HepG2 (cell line): ENCODE measurements around the gene TPPP3. TPM values are rescaled to one million over a fixed set of nuclear protein-coding genes. Genes with fewer than 3 reads are reported as not detected.

ENCODE experiments used
- ATAC-seq: fragments of 200-7000 bp; cut with Tn5 transposase; 3 replicates; pipeline ENCODE4 v1.9.1; 2020; ENCODE audit warnings: mild to moderate bottlenecking, moderate library complexity
- BruUV-seq: library from RNA; stranded (reverse); fragments of 400-500 nt; replicated peaks from 2 replicates; lab custom pipeline; 2021; lab: Mats Ljungman, UMichigan
- CTCF ChIA-PET: fragments of 300-600 bp; formaldehyde crosslinking; extraction: SDS; loops from one replicate; lab custom pipeline; 2021; ENCODE audit warnings: low total read pairs, inconsistent platforms, low intra/inter-chr PET ratio; lab: Yijun Ruan, JAX
- POLR2A ChIA-PET: fragments of 350-600 bp; sonication (Branson Sonifier 250); formaldehyde crosslinking; loops from one replicate; lab custom pipeline; 2020; ENCODE audit warnings: antibody characterized with exemption, inconsistent platforms; lab: Yijun Ruan, JAX
- DNase-seq: peaks from one replicate; pipeline ENCODE4 v3.0.0-alpha.2; 2015; ENCODE audit warnings: low spot score
- FAIRE-seq: peaks from 3 replicates; lab custom pipeline; 2011; peaks lifted over from hg19 to GRCh38; lab: Jason Lieb, UNC
- H2AFZ ChIP-seq: one replicate; pipeline ENCODE4 v1.6.1; 2011; ENCODE audit warnings: low read length, inconsistent platforms
- H3K27ac ChIP-seq: fragments of 300-600 bp; 3 replicates; pipeline ENCODE4 v1.8.0; 2011; ENCODE audit warnings: mixed run types, mild to moderate bottlenecking, mixed read lengths, low read length, inconsistent platforms; ENCODE audit not compliant: insufficient read depth; ENCODE audit errors: extremely low read length
- H3K27me3 ChIP-seq, 2 experiments: fragments of 200-600 bp in 1 of 2; 2 replicates in 1 of 2; 3 replicates in 1 of 2; pipeline versions ENCODE4 v1.6.0 to v1.8.0; 2011; ENCODE audit warnings: low read length in 2 of 2, mild to moderate bottlenecking in 2 of 2, moderate library complexity in 2 of 2, inconsistent platforms in 1 of 2; ENCODE audit not compliant: insufficient read depth in 2 of 2, control insufficient read depth in 1 of 2
- H3K36me3 ChIP-seq, 2 experiments: fragments of 200-600 bp in 1 of 2; replicated peaks in 1 of 2; 2 replicates in 1 of 2; 3 replicates in 1 of 2; pipeline versions ENCODE4 v1.5.1 to v1.8.0; 2011; ENCODE audit warnings: low read length in 2 of 2, inconsistent platforms in 1 of 2; ENCODE audit not compliant: insufficient read depth in 2 of 2, control insufficient read depth in 1 of 2
- H3K4me1 ChIP-seq: 2 replicates; pipeline ENCODE4 v1.5.1; 2012; ENCODE audit warnings: low read length, inconsistent platforms; ENCODE audit not compliant: insufficient read depth
- H3K4me2 ChIP-seq: 2 replicates; pipeline ENCODE4 v1.6.0; 2011; ENCODE audit warnings: low read depth, low read length, inconsistent platforms
- H3K4me3 ChIP-seq, 3 experiments: fragments of 200-600 bp in 1 of 3; sonication (generic), shearing (Covaris generic) in 1 of 3; replicated peaks in 1 of 3; 2 replicates each; pipeline ENCODE4 v1.5.1; 2011 to 2016; ENCODE audit warnings: low read length in 3 of 3, inconsistent platforms in 2 of 3, low read depth in 2 of 3, mild to moderate bottlenecking in 2 of 3, control low read depth in 1 of 3, mixed read lengths in 1 of 3; ENCODE audit not compliant: insufficient read depth in 1 of 3
- H3K79me2 ChIP-seq: one replicate; pipeline ENCODE4 v1.6.1; 2011; ENCODE audit warnings: low read length, inconsistent platforms; ENCODE audit not compliant: insufficient read depth
- H3K9ac ChIP-seq: 2 replicates; pipeline ENCODE4 v1.6.0; 2011; ENCODE audit warnings: mild to moderate bottlenecking, low read depth, low read length, inconsistent platforms; ENCODE audit not compliant: insufficient read depth
- H3K9me3 ChIP-seq: 2 replicates; pipeline ENCODE4 v1.5.1; 2012; ENCODE audit warnings: mild to moderate bottlenecking, low read length
- H4K20me1 ChIP-seq: 2 replicates; pipeline ENCODE4 v1.6.0; 2011; ENCODE audit warnings: inconsistent platforms, mild to moderate bottlenecking, low read length, moderate library complexity; ENCODE audit not compliant: insufficient read depth
- ATF5 ChIP-seq: sonication (generic); formaldehyde crosslinking; IDR thresholded peaks from 2 replicates; pipeline ENCODE4 v1.4.0; 2020; ENCODE audit warnings: mild to moderate bottlenecking, low read depth, missing genetic modification reagents
- CBX2 ChIP-seq, 2 experiments: fragments of 200-600 bp in 1 of 2; sonication (generic); formaldehyde crosslinking in 1 of 2; IDR thresholded peaks; 2 replicates each; pipeline versions ENCODE4 v1.7.0 to v1.8.1; 2018 to 2022; ENCODE audit warnings: low read depth in 2 of 2, low read length in 1 of 2, mild to moderate bottlenecking in 1 of 2, missing genetic modification reagents in 1 of 2
- CHD4 ChIP-seq: fragments of 200-600 bp; sonication (generic); IDR thresholded peaks from 2 replicates; pipeline ENCODE4 v1.7.0; 2017; ENCODE audit warnings: mild to moderate bottlenecking, low read length, borderline replicate concordance
- FOXA3 ChIP-seq: IDR thresholded peaks from 2 replicates; pipeline ENCODE4 v1.6.1; 2016; ENCODE audit warnings: missing genetic modification reagents, missing compliant biosample characterization
- ZKSCAN5 ChIP-seq: sonication (generic); formaldehyde crosslinking; IDR thresholded peaks from 2 replicates; pipeline ENCODE4 v1.5.1; 2020; ENCODE audit warnings: mild to moderate bottlenecking, missing genetic modification reagents
- ZNF670 ChIP-seq: sonication (generic); formaldehyde crosslinking; IDR thresholded peaks from 2 replicates; pipeline ENCODE4 v1.8.0; 2022; ENCODE audit warnings: mild to moderate bottlenecking, missing genetic modification reagents, borderline replicate concordance
- ZNF776 ChIP-seq: sonication (generic); formaldehyde crosslinking; IDR thresholded peaks from 2 replicates; pipeline ENCODE4 v1.4.0; 2020; ENCODE audit warnings: mild to moderate bottlenecking, missing genetic modification reagents
- WGBS: methylation state at CpG from one replicate; pipeline ENCODE4 v1.1.6; 2017; ENCODE audit warnings: low lambda C conversion rate; 5-methylcytosine and 5-hydroxymethylcytosine counted together
- in situ Hi-C: cut with HindIII; loops from 2 replicates; pipeline ENCODE4 v1.10.0; 2017; ENCODE audit warnings: low pct_unique_long_range_greater_than_20kb; ENCODE audit not compliant: extremely low pct_ligation_motif_present
- intact Hi-C: fragments of 100-400 bp; cut with micrococcal nuclease; formaldehyde crosslinking; loops from one replicate; pipeline ENCODE4 v1.10.0; 2022; ENCODE audit not compliant: unreplicated experiment
- polyA plus RNA-seq, 8 experiments: library from polyadenylated mRNA; depleted of rRNA in 3 of 8; stranded (reverse) in 7 of 8; unstranded in 1 of 8; fragments of >200 nt; fragmentation: Illumina TruSeq in 4 of 8; extraction: Trizol in 4 of 8; gene quantifications; 2 replicates each; pipeline versions ENCODE4 v1.2.1 to v1.2.3, GENCODE V29; 2011 to 2016; ENCODE audit warnings: low read depth in 4 of 8, missing spikeins in 1 of 8, mixed read lengths in 1 of 8; ENCODE audit not compliant: insufficient read depth in 1 of 8
- total RNA-seq, 5 experiments: library from RNA; depleted of rRNA; stranded (reverse); fragments of >200 nt; fragmentation: Illumina TruSeq; extraction: Trizol; gene quantifications; 2 replicates each; pipeline ENCODE4 v1.2.3, GENCODE V29; 2016; ENCODE audit warnings: low read depth in 1 of 5

Gene TPPP3
- total and polyA plus RNA-seq, 2 of the 13 experiments (the other 11 are each of a cell fraction or from before 2014, with no cell fraction given) = 0.16 to 0.44 TPM

- Histone ChIP-seq H2AFZ (no peak overlapping the region), H3K36me3 (no peaks in the 10 kb centered on the region), H3K79me2 (no peaks in the 10 kb centered on the region), H3K27ac (no peak overlapping the region), H3K27me3 (peaks cover 9 to 67% of the 10 kb centered on the region in 2 experiments; a peak in 4 of 5 replicates), H3K4me2 (no peak overlapping the region), H4K20me1 (no peaks in the 10 kb centered on the region), H3K9me3 (no peaks in the 10 kb centered on the region), H3K4me1 (no peaks in the 10 kb centered on the region), H3K4me3 (no peak overlapping the region), H3K9ac (no peak overlapping the region)
- in situ Hi-C loops (no loop called here), intact Hi-C loops (no loop called here)
- ChIA-PET POLR2A (no interaction called here), CTCF (no interaction called here)
- 42% methylated on average over 5 of the region's 5 CpGs for WGBS
- no TSS peak for BruUV-seq
- no peak for FAIRE-seq
- DNase-seq = no peak
- no peak for ATAC-seq
- TF ChIP-seq ZKSCAN5 (CRISPR knock-in tag) (no peak), ATF5 (CRISPR knock-in tag) (no peak), ZNF776 (CRISPR knock-in tag) (no peak), ZNF670 (CRISPR knock-in tag) (no peak), CBX2 (IDR thresholded peaks at IDR 0.05; ENCODE audit: low read depth, low read length) (no peak), CBX2 (CRISPR knock-in tag; IDR thresholded peaks at IDR 0.05; ENCODE audit: low read depth) (no peak), CHD4 (no peak), FOXA3 (no peak)
Observed at GRCh38 chr16:67386861-67387455, 6.3 kb downstream of the TPPP3 start.
